K562 (cell line): ENCODE measurements around the gene HOXB5. TPM values are rescaled to one million over a fixed set of nuclear protein-coding genes. Genes with fewer than 3 reads are reported as not detected.

ENCODE experiments used
- ARHGAP35 ChIP-seq: fragments of 450-650 bp; IDR thresholded peaks from 2 replicates; pipeline ENCODE4 v1.6.1; 2018; ENCODE audit not compliant: partially characterized antibody
- EP300 ChIP-seq: IDR thresholded peaks from 2 replicates; pipeline ENCODE4 v1.6.1; 2012; ENCODE audit warnings: low read length, improper control_type of control experiment
- NR2C1 ChIP-seq, 2 experiments: fragments of 450-650 bp; IDR thresholded peaks; 2 replicates each; pipeline ENCODE4 v1.6.1; 2017; ENCODE audit warnings: mild to moderate bottlenecking in 2 of 2, antibody characterized with exemption in 1 of 2, inconsistent platforms in 1 of 2, missing compliant biosample characterization in 1 of 2, missing genetic modification characterization in 1 of 2
- PKNOX1 ChIP-seq: fragments of 450-650 bp; IDR thresholded peaks from 2 replicates; pipeline ENCODE4 v1.6.1; 2016
- ZBTB9 ChIP-seq: fragments of 450-650 bp; formaldehyde crosslinking; IDR thresholded peaks from 2 replicates; pipeline ENCODE4 v1.4.0; 2020; ENCODE audit warnings: mild to moderate bottlenecking, moderate library complexity
- ZNF518B ChIP-seq: fragments of 250-450 bp; sonication (Bioruptor Pico); IDR thresholded peaks from 2 replicates; pipeline ENCODE4 v1.5.0; 2021; ENCODE audit warnings: mild to moderate bottlenecking, moderate library complexity
- polyA plus RNA-seq, 8 experiments: library from polyadenylated mRNA; depleted of rRNA in 4 of 8; stranded (reverse) in 5 of 8; unstranded in 3 of 8; fragments of >200 nt; fragmentation: Nextera tagmentation in 2 of 8; fragmentation: Illumina TruSeq in 1 of 8; extraction: Ambion mirVana in 2 of 8; extraction: Trizol in 1 of 8; gene quantifications; 2 replicates each; pipeline versions ENCODE4 v1.2.1 to v1.2.3, GENCODE V29; 2011 to 2014; ENCODE audit warnings: inconsistent platforms in 1 of 8, missing spikeins in 1 of 8
- total RNA-seq, 7 experiments: library from RNA; depleted of rRNA in 6 of 7; stranded (reverse); fragments of >200 nt in 6 of 7; fragmentation: Illumina TruSeq in 2 of 7; extraction: Trizol in 2 of 7; gene quantifications; 2 replicates each; pipeline versions ENCODE4 v1.2.1 to v1.2.3, GENCODE V29; 2011 to 2021; ENCODE audit warnings: low replicate concordance in 1 of 7

HOXB5 gene
- total and polyA plus RNA-seq, 9 of the 15 experiments (the other 6 are each of a cell fraction or from before 2014, with no cell fraction given) = 0.24 to 2.7 (median 0.65) TPM

- TF ChIP-seq ZNF518B (no peak), ZBTB9 (no peak), PKNOX1 (0 out of 2 replicates have a peak, but pooled peaks have one; percentile 10), ARHGAP35 (no peak), EP300 (no peak), NR2C1 (IDR thresholded peaks at IDR 0.05) (no peak), NR2C1 (tag; IDR thresholded peaks at IDR 0.05) (no peak)
These were observed 24.9 kb downstream of the HOXB5 start (continued) for GRCh38 chr17:48568499-48569239.
